HL-60 (cell line): Measurements from ENCODE around the gene BCL2L1.

Experiments used
- GABPA ChIP-seq: IDR thresholded peaks from 2 replicates; pipeline ENCODE4 v1.6.1; 2012; ENCODE audit warnings: low read depth
- POLR2AphosphoS5 ChIP-seq: IDR thresholded peaks from 2 replicates; pipeline ENCODE4 v1.6.1; 2012; ENCODE audit warnings: low read depth
- TF ChIP-seq, protein P1 (sequence below): IDR thresholded peaks from one replicate; pipeline ENCODE4 v1.5.1; 2011; ENCODE audit warnings: low read length, control low read depth, inconsistent platforms; ENCODE audit not compliant: insufficient read depth
- TF ChIP-seq, protein P2 (sequence below): IDR thresholded peaks from 2 replicates; pipeline ENCODE4 v1.6.1; 2012; ENCODE audit warnings: low read depth; ENCODE audit not compliant: insufficient replicate concordance

DNA sequence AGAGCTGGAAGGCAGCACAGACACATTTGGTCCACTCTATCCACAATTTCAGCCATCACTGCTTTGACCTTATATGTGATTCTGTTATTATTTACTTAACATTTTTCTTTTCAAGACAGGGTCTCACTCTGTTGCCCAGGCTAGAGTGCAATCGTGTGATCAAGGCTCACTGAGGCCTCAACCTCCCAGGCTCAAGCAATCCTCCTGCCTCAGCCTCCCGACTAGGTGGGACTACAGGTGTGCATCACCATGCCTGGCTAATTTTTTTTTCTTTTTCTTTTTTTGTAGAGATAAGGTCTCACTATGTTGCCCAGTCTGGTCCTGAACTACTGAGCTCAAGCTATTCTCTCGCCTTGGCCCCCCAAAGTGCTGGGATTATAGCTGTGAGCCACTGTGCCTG is 40.3 kb downstream of the BCL2L1 start:
- TF ChIP-seq, protein P1, sequence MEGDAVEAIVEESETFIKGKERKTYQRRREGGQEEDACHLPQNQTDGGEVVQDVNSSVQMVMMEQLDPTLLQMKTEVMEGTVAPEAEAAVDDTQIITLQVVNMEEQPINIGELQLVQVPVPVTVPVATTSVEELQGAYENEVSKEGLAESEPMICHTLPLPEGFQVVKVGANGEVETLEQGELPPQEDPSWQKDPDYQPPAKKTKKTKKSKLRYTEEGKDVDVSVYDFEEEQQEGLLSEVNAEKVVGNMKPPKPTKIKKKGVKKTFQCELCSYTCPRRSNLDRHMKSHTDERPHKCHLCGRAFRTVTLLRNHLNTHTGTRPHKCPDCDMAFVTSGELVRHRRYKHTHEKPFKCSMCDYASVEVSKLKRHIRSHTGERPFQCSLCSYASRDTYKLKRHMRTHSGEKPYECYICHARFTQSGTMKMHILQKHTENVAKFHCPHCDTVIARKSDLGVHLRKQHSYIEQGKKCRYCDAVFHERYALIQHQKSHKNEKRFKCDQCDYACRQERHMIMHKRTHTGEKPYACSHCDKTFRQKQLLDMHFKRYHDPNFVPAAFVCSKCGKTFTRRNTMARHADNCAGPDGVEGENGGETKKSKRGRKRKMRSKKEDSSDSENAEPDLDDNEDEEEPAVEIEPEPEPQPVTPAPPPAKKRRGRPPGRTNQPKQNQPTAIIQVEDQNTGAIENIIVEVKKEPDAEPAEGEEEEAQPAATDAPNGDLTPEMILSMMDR = no peak
- TF ChIP-seq POLR2AphosphoS5 (no peak), GABPA (no peak)
- TF ChIP-seq, protein P2, sequence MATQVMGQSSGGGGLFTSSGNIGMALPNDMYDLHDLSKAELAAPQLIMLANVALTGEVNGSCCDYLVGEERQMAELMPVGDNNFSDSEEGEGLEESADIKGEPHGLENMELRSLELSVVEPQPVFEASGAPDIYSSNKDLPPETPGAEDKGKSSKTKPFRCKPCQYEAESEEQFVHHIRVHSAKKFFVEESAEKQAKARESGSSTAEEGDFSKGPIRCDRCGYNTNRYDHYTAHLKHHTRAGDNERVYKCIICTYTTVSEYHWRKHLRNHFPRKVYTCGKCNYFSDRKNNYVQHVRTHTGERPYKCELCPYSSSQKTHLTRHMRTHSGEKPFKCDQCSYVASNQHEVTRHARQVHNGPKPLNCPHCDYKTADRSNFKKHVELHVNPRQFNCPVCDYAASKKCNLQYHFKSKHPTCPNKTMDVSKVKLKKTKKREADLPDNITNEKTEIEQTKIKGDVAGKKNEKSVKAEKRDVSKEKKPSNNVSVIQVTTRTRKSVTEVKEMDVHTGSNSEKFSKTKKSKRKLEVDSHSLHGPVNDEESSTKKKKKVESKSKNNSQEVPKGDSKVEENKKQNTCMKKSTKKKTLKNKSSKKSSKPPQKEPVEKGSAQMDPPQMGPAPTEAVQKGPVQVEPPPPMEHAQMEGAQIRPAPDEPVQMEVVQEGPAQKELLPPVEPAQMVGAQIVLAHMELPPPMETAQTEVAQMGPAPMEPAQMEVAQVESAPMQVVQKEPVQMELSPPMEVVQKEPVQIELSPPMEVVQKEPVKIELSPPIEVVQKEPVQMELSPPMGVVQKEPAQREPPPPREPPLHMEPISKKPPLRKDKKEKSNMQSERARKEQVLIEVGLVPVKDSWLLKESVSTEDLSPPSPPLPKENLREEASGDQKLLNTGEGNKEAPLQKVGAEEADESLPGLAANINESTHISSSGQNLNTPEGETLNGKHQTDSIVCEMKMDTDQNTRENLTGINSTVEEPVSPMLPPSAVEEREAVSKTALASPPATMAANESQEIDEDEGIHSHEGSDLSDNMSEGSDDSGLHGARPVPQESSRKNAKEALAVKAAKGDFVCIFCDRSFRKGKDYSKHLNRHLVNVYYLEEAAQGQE = no peak
